Retina (tissue), 1 donor: ENCODE measurements around the gene DTX4.

Source experiments
- DNase-seq: peaks from one replicate; pipeline ENCODE4 v3.0.0-alpha.2; 2016

DTX4 gene

DNA sequence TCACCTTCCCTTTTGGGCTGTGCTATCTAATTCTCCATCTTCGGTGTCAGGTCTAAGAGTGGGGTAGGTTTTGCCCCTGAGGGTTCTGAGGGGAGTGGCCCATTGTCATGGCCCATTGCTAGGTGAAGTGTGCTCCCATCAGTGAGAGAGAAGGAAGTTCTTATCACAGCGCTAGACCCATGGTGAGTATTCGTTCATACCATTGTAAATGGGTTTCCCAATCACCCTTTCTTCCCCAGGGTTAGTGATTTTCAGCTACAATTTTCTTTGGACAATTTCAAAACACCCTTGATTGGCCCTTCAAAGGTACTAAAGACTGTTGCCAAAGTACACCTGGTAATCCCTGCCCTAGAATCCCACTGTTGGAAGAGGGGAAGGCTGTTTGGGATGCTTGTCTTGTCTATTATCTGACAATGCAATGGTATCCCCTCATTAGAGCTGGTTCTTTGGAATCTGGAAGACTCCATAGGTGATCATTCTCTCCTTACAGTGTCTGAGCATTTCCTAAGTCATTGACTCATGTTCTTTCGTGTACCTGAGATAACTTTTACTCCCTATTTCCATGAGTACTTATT, 20.6 kb downstream of the DTX4 start:
- no peak for DNase-seq

DNA sequence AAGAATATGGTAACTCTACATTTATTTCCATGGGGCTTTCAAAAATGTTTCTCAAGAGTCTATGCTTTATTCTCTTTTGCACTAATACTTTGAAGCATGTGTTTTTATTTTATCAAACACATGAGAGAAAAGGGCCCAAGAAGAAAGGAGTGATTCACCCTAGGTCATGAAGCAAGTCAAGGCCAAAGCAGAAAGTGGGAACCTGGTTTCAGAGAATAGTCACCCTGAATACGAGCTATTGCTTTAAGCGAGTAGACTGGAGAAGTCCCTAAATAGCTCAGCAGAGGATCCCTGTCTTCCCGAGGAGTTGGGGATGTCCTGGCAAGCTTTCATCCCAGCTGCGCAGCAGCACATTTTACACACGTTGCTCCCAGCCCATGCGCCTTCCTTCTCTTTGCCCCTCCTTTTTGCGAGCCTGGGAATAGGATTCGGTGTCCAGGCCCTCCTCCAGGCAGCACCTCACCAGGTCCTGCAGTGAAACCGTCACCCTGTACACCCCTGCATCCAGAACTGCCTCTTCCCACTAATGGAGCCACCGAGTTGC, 21.7 kb downstream of the DTX4 start:
- no peak for DNase-seq

DNA sequence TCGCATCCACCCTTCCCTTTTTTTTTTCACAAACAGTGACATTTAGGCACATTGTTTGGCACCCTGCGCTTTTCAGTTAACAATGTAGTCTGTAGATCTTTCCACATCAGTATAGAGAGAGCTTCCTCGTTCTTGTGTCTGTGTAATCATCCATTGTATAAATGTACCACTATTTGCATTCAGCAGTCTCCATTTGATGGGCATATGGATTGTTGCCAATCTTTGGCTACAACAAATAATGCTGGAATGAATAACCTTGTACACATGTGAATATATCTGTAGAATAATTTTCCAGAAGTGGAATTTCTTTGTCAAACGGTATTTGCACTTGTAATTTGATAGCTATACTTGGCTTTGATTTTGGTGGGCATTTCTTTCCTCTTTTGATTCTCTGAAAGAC, 23.7 kb downstream of the DTX4 start:
- DNase-seq = no peak

DNA sequence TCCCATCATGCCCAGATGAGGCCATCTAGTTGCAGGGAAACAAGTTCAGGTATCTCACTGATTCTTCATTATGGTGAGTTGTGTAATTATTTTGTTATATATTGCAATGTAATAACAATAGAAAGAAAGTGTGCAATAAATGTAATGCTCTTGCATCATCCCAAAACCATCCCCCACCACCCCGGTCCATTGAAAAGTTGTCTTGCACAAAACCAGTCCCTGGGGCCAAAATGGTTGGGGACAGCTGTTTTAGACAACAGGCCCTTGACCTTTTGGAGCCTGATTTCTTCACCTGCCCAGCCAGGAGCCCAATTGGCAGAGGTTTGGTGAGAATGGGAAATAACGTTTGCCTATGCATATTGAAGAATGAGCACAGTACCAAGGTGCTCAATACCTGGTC, 24.8 kb downstream of the DTX4 start:
- no peak for DNase-seq

DNA sequence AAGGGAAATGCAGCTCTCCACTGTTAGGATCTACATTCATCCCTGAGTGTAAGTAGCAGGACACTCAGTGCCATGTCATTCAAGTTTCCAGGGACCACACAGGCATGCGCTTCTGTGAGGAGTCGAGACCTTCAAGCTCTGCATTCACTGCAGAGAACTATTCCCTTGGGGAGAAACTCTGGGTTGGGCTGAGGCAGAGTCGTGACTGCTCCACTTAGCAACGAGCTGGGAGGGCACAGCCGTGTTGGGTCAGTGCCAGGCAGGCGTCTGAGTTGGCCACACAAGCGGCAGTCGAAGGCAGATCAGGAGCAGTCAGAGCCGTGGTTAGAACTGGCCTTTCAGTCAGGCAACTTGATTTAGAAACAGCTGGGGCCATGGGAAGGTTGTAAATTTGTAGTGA, 26.1 kb downstream of the DTX4 start:
- peak; percentile 43 for DNase-seq

DNA sequence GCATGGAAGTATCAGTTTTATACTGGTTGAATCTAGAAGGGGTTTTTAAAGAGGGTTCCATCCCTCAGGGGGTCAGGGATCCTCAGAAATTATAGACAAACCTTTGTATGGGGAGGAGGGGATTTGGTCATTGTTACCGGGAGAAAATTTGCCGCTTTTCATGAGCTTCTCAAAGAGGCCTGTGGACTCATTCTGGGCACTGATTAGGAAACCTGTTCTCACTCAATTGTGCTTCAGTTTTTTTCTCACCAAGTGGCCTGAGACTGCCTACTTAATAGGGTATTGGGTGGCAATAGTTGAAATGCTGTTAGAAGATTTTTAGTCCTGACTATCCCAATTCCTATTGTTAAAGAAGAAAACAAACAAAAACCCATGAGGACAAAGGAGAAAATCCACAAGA, 26.8 kb downstream of the DTX4 start:
- no peak for DNase-seq

DNA sequence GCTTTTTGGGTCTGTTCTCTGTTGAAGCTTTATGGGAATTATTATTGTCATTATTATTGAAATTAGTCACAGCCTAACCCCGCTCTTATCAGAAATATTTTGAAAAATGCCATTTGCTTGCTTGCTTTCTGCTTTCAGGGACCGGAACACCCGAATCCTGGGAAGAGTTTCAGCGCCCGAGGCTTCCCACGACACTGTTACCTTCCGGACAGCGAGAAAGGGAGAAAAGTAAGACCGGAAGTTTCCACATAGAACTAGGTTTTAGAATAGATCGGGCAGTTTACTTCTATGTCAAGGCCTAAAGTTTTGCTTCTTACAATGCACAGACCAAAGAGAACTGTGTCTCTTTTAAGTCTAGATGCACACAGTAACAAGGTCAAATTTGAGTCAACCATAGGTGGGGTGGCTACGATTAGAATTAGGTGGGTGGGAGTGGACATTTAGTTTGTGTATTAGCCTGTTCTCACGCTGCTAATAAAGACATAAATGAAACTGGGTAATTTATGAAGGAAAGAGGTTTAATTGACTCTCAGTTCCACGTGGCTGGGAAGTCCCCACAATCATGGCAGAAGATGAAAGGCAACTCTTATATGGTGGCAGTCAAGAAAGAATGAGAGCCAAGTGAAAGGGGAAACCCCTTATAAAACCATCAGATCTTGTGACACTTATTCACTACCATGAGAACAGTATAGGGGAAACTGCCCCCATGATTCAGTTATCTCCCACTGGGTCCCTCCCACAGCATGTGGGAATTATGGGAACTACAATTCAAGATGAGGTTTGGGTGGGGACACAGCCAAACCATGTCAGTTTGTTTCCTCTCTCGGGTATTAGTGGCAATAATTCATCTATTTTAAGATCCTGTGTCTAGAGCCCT, 27.9 kb downstream of the DTX4 start:
- no peak for DNase-seq

DNA sequence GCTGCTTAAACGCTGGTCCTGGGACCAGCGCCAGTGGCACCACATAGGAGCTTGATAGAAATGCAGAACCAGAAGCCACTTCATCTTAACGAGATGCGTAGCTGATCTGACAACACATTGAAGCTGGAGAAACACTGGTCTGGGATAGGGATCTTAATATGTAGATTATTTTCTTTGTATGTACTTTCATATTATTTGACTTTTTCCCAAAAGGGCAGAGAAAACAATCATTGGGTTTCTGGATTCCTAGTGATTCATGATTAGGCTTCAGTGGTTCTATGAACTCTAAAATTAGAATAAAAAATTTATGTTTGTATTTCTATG, 28.5 kb downstream of the DTX4 start:
- DNase-seq = no peak

DNA sequence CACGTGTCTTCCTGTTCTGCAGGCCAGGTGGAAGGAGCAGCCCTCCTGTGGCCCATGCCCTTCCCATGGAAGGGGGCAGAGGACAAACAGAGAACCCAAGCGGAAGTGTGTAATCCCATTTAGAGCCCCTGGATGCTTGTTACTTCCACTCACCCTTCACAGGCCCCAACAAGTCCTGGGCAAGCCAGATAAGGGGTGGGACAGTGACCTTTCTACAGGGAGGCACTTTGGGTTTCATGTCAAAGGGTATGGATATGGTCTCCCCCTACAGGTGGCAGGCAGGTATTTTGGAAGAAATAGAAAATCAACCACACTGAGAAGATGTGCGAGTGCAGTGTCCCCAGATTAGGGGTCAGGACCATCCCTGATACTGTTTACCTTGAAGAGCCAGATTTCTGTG, 29.4 kb downstream of the DTX4 start:
- no peak for DNase-seq

DNA sequence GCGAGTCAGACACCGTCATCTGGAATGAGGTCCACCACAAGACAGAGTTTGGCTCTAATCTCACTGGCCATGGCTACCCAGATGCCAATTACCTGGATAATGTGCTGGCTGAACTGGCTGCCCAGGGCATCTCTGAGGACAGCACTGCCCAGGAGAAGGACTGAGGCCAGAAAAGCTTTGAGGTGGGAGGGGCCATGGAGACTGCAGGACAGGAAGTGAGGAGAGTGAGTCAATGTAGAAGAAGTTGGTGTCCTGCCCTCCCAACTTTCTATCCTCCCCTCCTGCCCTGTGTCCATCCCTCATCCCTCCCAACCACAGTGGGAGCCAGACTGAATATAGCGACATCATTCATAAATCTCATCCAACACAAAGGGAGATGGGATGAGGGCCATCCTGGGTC, 32.8 kb downstream of the DTX4 start:
- DNase-seq = no peak

DNA sequence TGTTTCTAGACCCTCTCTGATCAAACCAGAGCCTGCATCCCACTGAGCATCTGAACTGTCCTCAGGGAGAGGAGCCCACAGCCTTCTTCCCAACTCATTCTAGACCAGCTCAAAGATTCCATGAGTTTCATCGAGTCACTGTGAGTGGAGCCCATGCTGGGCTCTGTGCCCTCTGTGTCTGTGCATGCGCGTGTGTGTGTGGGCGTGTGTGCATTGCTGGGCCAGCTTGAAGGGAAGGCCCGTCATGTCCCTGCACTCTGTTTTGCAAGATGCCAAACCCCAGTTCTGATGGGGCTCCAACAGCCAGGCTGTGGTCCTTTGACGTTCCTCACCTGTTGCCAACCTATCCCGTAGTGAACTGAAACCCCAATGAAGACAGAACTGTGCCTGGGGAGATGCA, 33.7 kb downstream of the DTX4 start:
- DNase-seq = no peak

DNA sequence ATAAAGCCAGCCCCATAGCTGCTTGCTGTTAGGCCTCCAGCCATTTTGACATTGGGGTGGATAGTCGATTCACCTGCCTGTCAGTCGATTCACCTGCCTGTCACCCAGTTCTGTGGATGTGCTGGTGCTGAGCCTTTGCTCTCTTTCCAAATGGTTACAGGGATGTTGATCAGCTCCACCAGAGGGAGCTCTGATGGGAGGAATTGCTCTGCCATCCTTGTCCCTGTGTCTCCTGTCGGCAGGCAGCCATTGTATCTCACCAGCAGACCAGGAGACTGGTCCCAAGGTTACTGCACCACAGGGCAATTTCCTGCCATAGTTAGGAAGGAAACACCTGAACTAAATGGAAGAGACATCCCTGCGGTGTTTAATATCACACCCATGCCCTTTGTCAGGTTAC, 34.7 kb downstream of the DTX4 start:
- DNase-seq = peak; percentile 35

DNA sequence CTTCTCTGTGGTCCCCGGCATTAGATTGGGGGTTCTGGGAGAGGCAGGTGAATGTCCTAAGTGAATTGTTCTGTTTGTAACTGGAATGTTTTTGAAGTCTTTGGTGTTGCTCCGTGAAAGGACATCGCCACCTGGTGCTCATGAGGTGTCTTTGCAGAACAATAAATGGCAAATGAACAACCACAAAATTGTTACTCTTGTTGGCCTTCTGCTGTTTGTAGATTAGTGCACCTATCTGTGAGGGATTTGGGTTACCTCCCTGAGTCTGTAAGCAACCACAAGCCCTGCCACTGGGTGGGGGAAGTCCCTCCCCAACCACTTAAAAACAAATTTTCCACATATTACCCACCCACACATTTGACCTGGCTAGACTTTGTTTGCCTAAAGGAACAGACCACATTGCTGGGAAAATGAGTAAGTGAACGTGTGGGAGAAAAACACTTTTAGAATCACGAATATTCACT, 36.1 kb downstream of the DTX4 start:
- DNase-seq = peak; percentile 60

DNA sequence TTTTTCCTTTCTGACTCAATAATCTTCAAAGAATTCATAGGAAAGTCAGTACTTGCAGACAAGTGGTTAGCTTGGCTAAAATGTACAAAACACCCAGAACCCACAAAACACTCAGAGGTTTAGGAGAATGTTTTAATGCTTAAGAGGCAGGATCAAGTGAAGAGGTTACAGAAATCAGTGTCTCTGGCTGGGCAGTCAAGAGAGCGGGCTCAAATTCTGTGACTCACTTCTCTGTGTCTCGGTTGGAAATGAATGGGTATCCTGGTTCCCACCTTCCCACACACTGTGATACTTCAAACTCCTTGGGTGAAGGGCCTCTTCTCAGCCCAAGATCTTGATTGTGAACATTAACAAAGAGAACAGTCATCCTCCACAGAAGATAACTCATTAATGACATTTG, 37.0 kb downstream of the DTX4 start:
- no peak for DNase-seq

DNA sequence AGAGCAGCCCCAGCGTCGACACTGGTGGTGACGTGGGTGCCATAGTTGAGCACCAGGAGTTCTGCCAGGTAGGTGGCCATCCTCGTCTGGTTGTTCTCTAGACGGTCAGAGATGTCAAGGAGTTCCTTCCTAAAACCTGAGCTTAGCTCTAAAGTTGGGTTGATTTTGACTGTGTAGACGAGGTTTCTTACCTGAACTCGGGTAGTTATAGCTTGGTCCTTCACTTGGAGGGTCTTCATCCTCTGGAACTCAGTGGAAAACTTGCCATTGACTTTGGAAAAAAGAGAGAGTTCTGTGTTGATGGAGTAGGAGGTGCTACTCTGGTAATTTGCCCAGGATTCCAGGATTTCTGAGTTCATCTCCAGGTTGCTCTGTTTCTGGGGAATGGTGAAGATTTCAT, 40.3 kb downstream of the DTX4 start:
- no peak for DNase-seq

DNA sequence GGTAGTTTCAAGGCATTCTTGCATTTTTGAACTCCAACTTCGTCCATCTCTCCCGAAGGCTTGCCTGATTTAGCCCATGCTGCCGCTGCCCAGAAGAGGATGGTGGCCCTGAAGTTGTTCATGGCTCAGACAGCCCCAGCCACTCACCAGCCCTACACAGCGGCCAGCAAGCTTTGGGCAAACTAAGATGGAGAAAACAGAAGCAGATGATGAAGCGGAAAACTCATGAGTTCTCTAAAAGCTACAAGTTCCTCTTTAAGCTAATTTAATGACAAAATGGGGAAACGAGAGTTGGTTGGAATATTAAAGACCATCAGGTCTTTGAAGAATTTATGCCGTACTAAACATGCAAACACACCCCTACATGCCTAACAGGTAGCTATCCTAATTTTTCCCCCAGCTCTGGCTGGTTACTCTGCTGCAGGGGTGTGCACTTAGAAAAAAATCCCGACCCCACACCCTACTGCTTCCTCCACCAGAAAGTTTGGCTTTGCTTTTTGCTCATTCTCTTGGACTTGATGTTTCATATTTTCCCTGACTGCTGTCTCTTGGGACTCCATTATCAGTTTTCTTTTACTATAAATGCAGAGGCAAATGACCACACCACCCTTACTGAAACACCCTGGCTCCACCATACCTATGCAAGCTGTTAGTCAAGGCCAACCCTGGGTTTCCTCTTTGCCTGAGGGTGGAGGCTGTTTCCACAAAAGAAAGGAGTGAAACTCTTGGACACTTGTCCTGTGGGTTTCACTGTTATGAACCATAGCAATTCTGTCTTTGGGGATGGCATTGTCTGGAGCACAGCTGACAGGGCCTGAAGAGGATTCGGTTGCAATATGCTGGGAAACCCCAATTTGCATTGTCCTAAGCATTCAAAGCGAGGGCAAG, 41.1 kb downstream of the DTX4 start, which contains the start of gene MPEG1:
Gene MPEG1, minus strand, starts transcription at position 184 of the 888 bp plus-strand sequence. Its CDS starts 62 bp downstream, at position 122.
- DNase-seq = no peak

DNA sequence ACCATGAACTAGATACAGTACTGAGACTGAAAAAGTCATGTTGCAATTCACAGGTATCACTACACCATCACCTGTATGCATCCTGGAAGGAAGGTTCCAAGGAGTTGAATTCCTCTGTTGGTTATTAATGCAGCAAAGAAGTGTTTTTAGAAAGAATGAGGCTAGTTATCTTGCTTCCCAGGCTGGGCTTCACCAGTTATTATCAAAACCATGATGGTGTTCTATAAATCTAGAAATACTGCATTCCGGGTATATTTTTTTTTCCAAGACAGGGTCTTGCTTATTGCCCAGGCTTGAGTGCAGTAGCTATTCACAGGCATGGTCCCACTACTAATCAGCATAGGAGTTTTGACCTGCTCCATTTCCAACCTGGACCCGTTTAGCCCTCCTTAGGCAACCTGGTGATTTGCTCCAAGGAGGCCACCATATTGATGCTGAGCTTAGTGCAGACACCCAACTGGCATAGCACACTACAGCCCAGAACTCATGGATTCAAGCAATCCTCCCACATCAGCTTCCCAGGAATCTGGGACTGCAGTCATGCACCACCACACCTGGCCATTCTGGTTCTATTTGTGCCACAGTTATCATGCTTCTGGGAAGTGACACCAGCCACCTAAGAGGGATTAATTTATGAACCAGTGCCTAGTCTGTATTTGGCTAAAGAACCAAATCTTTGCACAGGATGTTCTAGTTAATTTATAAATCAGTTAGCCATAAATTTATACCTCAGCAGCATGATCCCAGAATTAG, 42.4 kb downstream of the DTX4 start:
- DNase-seq = no peak

DNA sequence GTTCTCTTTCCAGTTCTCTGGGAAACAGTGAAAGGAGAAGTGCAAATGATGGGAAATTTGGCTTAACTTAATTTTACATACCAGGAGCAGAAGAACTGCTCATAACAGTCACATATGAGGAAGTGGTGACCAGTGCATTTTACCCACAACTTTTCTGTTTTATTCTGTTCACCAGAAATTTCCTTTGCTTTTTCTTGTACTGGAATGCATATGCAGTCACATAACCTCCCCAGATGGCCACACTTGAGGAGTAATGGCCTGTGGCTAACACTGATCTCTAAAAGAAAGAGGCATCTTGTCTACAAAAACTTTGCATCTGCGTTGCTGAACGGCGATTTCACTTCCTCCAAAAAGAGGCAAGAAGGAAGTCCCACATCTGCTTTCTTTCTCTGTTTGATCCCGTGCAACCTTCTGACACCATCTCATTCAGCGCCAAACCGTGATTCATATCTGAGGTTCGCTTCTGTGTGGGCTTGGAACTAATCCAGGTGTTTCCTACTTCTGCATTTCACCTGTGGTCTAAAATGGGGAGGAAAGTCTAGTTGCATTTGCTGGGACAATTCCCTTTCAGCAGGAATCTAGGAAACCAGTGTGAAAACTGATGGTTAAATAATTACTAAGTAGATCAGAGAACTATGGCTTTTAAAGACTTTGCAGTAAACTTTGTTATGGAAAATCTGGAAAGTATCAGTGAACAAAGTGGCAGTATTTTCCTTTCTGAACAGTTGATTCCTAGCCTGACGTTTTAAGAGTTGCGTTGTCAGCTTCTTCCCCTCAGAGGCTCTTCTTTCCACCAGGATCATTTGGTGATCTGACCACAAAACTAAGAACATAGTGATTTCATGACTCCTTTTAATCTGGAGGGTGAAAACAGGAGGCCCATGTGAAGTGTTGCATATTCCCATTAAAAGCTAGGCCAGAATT, 45.0 kb downstream of the DTX4 start:
- no peak for DNase-seq

DNA sequence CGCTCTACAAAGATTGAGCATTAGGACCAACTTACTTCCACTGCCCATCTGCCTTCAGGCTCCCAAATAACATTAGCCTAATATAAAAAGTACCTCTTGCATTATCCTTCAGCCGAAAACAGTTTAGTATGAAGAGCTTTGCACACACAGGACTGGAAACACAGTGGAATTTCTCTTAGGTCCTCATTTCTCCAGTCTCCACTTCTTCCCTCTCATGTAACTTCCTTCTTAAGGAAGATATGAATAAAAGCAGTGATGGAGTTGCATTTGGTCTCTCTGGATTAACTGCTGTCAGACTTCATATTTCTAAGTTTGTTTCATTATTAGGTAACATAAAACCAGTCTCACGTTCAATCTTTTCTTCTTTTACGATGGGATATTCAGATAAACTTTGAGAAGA, 46.4 kb downstream of the DTX4 start:
- DNase-seq = no peak

DNA sequence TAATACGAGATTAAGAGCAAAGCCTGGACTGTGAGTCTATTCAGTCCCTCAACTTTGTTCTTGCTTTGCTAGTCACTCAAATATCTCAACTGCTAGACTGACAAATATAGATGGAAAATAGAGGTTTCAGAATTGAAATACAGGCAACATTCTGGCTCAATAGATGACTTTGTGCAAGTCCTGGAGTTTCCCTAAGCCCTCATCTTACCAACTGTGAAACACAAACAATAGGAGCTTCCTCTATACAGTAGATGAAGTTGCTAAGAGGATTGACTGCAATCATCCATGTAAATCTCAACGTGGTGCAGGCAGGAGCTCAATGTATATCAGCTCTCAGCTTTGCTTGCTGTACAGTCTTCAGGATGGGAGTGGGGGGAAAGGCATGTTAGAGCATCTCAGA, 47.0 kb downstream of the DTX4 start:
- no peak for DNase-seq

DNA sequence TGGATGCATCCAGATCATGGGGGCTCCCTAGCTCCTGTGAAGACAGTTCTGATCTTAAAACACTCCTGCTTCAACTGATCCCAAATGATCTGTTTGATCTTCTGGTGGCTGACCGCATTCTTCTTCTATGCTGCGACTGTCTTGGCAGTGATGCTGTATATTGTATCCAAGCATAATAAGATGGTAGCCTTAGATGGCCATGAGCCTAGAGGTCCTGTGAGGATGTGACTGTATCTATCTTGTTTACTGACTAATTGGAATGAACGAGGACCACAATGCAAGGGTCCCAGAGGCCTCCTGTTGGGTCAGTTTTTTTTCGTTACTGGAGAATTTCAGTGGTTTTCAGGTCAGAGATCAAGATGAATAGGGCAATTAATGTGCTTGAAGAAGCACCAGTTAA, 47.9 kb downstream of the DTX4 start:
- no peak for DNase-seq
